Gastroesophageal sphincter (tissue), 4 donors: ENCODE results near the gene MAPK1. TPM values are rescaled to one million over a fixed set of nuclear protein-coding genes. Genes with fewer than 3 reads are reported as not detected.
"Not testable (repeated sequence)": the region's sequence is repeated elsewhere in the genome, so short reads cannot be mapped to it uniquely, and the experiment has no call there.

Experiments used
- ATAC-seq: fragments of 150-250 bp; one replicate; pipeline ENCODE4 v1.9.1; 2016; ENCODE audit warnings: mild to moderate bottlenecking, moderate library complexity
- H3K27ac ChIP-seq, 4 donors: fragments of 200-600 bp; sonication (generic) in 3 of 4; 1 replicate in 3 of 4; 2 replicates in 1 of 4; pipeline ENCODE4 v1.5.1; 2016 to 2019
- H3K27me3 ChIP-seq: fragments of 200-600 bp; sonication (generic); one replicate; pipeline ENCODE4 v1.5.1; 2019
- H3K36me3 ChIP-seq, 2 donors: fragments of 200-600 bp; sonication (generic); one replicate each; pipeline ENCODE4 v1.5.1; 2019; ENCODE audit warnings: control low read depth in 1 of 2
- H3K4me1 ChIP-seq, 3 donors: fragments of 200-600 bp; sonication (generic); 1 replicate in 2 of 3; 2 replicates in 1 of 3; pipeline ENCODE4 v1.5.1; 2016 to 2019; ENCODE audit warnings: control low read depth in 2 of 3
- H3K4me3 ChIP-seq, 2 donors: fragments of 200-600 bp; sonication (generic); one replicate each; pipeline ENCODE4 v1.5.1; 2019; ENCODE audit warnings: mild to moderate bottlenecking in 1 of 2, moderate library complexity in 1 of 2
- H3K9me3 ChIP-seq, 3 donors: fragments of 200-600 bp; sonication (generic); one replicate each; pipeline ENCODE4 v1.5.1; 2017 to 2019; ENCODE audit warnings: control low read depth in 2 of 3
- EP300 ChIP-seq: sonication (generic); formaldehyde crosslinking; IDR thresholded peaks from one replicate; pipeline ENCODE4 v1.6.1; 2017; ENCODE audit warnings: antibody characterized with exemption, mild to moderate bottlenecking
- POLR2A ChIP-seq, 2 donors: fragments of 450-650 bp; IDR thresholded peaks; one replicate each; pipeline ENCODE4 v1.6.1; 2017; ENCODE audit warnings: antibody characterized with exemption in 2 of 2, mild to moderate bottlenecking in 2 of 2, moderate library complexity in 1 of 2
- POLR2AphosphoS5 ChIP-seq: sonication (generic); formaldehyde crosslinking; IDR thresholded peaks from one replicate; pipeline ENCODE4 v1.6.1; 2017; ENCODE audit warnings: antibody characterized with exemption
- WGBS, 2 donors: methylation state at CpG; one replicate each; pipeline ENCODE4 v1.1.5; 2018; ENCODE audit warnings: low coverage in 1 of 2; 5-methylcytosine and 5-hydroxymethylcytosine counted together
- total RNA-seq, 4 donors: library from RNA; depleted of rRNA; stranded (reverse); fragments of >200 nt; gene quantifications; one replicate each; pipeline ENCODE4 v1.1.0, GENCODE V29; 2016
- TF ChIP-seq, protein P1 (sequence below), 4 experiments: fragments of 200-600 bp in 2 of 4; fragments of 450-650 bp in 2 of 4; sonication (generic) in 1 of 4; IDR thresholded peaks; one replicate each; pipeline ENCODE4 v1.5.1; 2017 to 2019; ENCODE audit warnings: antibody characterized with exemption in 4 of 4, mild to moderate bottlenecking in 2 of 4, moderate library complexity in 2 of 4

The MAPK1 gene
- total RNA-seq, 4 donors from 2014 or later: 40.3 to 70.8 (median 57.4) TPM

DNA sequence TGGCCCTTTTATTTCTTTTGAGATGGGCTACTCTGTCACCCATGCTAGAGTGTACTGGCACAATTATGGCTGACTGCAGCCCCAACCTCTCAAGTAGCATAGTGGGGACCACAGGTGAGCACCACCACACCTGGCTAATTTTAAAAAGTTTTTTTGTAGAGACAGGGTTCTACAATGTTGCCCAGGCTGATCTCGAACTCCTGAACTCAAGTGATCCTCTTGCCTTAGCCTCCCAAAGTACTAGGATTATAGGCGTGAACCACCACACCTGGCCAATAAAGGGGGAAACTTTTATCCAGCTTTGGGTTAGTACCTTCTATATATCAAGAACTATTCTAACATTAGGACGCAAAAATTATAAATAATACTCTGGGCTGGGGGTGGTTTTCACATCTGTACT is 52.1 kb downstream of the MAPK1 start:
- Histone ChIP-seq H3K4me3 (no peak overlapping the region), H3K4me1 (peaks cover 0 to 60% (median 36%) of the 10 kb centered on the region in 3 donors), H3K36me3 (no peaks in the 10 kb centered on the region), H3K27ac (peak overlapping the region in 2 of 4 donors; percentile 17 to 55), H3K9me3 (no peaks in the 10 kb centered on the region), H3K27me3 (no peaks in the 10 kb centered on the region)
- ATAC-seq: no peak
- WGBS, 2 donors: 96% methylated on average over 3 of the region's 3 CpGs; no CpG with 5 or more reads in 1 of the 2 donors
- TF ChIP-seq EP300: no peak
- TF ChIP-seq, protein P1, sequence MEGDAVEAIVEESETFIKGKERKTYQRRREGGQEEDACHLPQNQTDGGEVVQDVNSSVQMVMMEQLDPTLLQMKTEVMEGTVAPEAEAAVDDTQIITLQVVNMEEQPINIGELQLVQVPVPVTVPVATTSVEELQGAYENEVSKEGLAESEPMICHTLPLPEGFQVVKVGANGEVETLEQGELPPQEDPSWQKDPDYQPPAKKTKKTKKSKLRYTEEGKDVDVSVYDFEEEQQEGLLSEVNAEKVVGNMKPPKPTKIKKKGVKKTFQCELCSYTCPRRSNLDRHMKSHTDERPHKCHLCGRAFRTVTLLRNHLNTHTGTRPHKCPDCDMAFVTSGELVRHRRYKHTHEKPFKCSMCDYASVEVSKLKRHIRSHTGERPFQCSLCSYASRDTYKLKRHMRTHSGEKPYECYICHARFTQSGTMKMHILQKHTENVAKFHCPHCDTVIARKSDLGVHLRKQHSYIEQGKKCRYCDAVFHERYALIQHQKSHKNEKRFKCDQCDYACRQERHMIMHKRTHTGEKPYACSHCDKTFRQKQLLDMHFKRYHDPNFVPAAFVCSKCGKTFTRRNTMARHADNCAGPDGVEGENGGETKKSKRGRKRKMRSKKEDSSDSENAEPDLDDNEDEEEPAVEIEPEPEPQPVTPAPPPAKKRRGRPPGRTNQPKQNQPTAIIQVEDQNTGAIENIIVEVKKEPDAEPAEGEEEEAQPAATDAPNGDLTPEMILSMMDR (IDR thresholded peaks at IDR 0.05): no peak
- TF ChIP-seq POLR2A (IDR thresholded peaks at IDR 0.05): no peak
- no peak for TF ChIP-seq POLR2AphosphoS5

DNA sequence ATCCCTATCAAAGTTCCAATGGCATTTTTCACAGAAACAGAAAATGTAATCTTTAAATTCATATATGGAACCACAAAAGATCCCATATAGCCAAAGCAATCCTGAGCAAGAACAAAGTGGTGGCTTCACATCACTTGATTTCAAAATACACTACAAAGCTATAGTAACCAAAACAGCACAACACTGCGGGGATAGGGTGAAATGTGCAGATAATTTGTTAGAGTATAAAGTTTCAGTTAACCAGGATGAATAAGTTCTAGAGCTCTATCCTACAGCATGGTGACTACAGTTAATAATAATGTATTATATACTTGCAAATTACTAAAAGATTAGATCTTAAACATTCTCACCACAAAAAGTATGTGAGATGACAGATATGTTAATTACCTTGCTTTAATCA is 55.5 kb downstream of the MAPK1 start:
- Histone ChIP-seq H3K9me3 (no peaks in the 10 kb centered on the region), H3K36me3 (peaks cover 0 to 4% of the 10 kb centered on the region in 2 donors), H3K4me1 (peaks cover 0 to 53% (median 11%) of the 10 kb centered on the region in 3 donors), H3K27me3 (no peaks in the 10 kb centered on the region), H3K27ac (no peak overlapping the region), H3K4me3 (no peak overlapping the region)
- no peak for ATAC-seq
- no peak for TF ChIP-seq POLR2A (IDR thresholded peaks at IDR 0.05)
- TF ChIP-seq, protein P1 (IDR thresholded peaks at IDR 0.05): no peak
- TF ChIP-seq EP300: no peak
- TF ChIP-seq POLR2AphosphoS5: no peak
- WGBS, 2 donors: 86 to 100% methylated on average over 1 of the region's 1 CpG

DNA sequence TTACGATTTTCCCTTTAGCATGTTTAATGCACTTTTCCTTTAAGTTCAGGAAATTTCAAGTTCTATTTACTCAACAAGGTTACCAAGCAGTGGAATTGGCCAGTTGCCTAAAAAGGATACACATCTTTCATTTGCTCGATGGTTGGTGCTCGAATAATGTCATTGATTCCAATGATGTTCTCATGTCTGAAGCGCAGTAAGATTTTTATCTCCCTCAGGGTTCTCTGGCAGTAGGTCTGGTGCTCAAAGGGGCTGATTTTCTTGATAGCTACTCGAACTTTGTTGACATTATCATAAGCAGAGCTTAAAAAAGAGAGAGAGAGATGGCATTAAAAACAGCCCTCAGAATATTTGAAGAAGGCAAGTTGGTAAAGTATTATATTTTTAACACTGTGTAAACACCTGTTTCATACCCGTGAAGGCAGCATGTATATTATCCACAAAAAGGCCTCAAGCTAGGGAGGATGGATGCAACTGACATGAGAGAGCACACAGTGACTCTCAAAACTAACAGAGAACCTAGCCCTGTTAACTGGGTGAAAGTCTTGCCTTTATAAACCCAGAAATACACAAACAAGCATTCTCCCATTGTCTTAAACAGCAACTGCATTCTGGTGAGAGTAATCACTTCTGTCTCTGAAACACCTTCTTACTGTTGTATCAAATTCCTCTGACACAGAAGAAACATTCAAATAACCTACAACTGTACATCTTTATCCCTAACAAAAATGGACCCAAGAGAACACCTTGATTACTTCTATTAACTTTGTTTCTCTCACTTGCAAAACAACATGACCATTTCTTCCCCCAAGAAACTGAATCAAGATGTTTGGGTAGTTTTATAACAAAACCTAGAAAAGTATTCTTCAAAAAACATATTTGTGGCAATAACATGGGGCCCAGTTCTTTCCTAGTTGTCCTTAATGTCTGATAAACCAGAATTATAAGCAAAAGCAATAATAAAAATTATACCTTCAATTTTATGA is 59.6 kb downstream of the MAPK1 start:
- WGBS, 2 donors: 14 to 33% methylated on average over 6 of the region's 6 CpGs
- H3K27ac ChIP-seq: peak overlapping the region in 1 of 4 donors; percentile 30
- no peaks in the 10 kb centered on the region for H3K27me3 ChIP-seq
- peaks cover 0 to 44% of the 10 kb centered on the region in 2 donors for H3K36me3 ChIP-seq
- TF ChIP-seq, protein P1 (IDR thresholded peaks at IDR 0.05): no peak
- TF ChIP-seq EP300: no peak
- no peak for TF ChIP-seq POLR2AphosphoS5
- TF ChIP-seq POLR2A (IDR thresholded peaks at IDR 0.05): no peak
- H3K4me3 ChIP-seq: no peak overlapping the region
- peaks cover 0 to 35% (median 0%) of the 10 kb centered on the region in 3 donors for H3K4me1 ChIP-seq
- no peak for ATAC-seq
- H3K9me3 ChIP-seq: no peaks in the 10 kb centered on the region

DNA sequence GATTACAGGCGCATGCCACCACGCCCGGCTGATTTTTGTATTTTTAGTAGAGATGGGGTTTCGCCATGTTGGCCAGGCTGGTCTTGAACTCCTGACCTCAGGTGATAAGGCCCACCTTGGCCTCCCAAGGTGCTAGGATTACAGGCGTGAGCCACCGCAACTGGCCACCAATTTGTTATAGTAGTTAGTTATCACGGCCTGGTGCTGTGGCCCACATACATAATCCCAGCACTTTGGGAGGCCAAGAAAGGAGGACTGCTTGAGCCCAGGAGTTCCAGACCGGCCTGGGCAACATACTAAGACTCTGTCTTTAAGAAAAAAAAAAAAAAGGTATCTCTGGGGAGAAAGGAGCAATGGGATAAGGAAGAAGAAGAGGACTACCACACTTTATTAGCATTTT is 62.1 kb downstream of the MAPK1 start:
- not testable (repeated sequence) for H3K4me3 ChIP-seq, H3K27me3 ChIP-seq, H3K9me3 ChIP-seq, ATAC-seq, H3K27ac ChIP-seq
- peaks cover 0 to 69% of the 10 kb centered on the region in 2 donors for H3K36me3 ChIP-seq
- 93 to 95% methylated on average over 3 to 4 of the region's 8 CpGs for WGBS, 2 donors
- H3K4me1 ChIP-seq: peaks cover 0 to 35% (median 0%) of the 10 kb centered on the region in 3 donors

DNA sequence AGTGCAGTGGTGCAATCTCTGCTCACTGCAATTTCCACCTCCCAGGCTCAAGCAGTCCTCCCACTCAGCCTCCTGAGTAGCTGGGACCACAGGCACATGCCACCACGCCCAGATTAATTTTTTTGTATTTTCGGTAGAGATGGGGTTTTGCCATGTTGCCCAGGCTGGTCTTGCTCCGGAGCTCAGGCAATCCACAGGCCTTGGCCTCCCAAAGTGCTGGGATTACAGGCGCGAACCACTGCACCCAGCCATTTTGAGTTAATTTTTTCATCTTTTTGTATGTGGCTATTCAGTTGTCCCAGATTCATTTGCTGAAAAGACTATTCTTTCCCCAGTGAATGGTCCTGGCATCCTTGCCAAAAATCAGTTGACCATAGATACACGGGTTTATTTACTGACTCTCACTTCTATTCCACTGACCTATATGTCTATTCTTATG is 63.6 kb downstream of the MAPK1 start:
- H3K4me3 ChIP-seq: no peak overlapping the region
- no peak for TF ChIP-seq POLR2A (IDR thresholded peaks at IDR 0.05)
- TF ChIP-seq EP300: no peak
- TF ChIP-seq POLR2AphosphoS5: no peak
- H3K27ac ChIP-seq: no peak overlapping the region
- ATAC-seq: no peak
- no peaks in the 10 kb centered on the region for H3K9me3 ChIP-seq
- H3K27me3 ChIP-seq: no peaks in the 10 kb centered on the region
- H3K36me3 ChIP-seq: peaks cover 0 to 81% of the 10 kb centered on the region in 2 donors
- peaks cover 0 to 26% (median 0%) of the 10 kb centered on the region in 3 donors for H3K4me1 ChIP-seq
- WGBS, 2 donors: 80 to 84% methylated on average over 2 to 6 of the region's 6 CpGs
